Measurements from ENCODE around the gene PANK1.

The PANK1 gene

DNA sequence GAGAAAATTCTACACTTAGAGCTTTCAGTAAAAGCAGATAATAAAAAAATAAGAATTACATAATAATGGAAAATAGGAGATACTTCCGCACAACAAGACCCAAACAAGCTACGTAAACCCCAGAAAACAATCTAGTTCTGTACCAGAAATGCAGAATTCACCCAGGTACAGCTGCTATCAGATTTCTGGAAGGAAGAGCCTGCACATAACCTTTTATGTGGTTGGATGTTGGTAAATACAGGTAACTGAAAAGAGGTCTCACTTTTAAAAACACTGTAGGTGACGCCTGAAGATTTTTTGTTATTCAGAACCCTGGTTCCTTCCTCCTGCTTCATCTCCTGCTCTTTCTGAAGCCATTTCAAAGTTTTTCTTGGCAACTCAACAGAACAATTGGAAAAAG, 29.9 kb downstream of the PANK1 start:
- DNase-seq: no peak

DNA sequence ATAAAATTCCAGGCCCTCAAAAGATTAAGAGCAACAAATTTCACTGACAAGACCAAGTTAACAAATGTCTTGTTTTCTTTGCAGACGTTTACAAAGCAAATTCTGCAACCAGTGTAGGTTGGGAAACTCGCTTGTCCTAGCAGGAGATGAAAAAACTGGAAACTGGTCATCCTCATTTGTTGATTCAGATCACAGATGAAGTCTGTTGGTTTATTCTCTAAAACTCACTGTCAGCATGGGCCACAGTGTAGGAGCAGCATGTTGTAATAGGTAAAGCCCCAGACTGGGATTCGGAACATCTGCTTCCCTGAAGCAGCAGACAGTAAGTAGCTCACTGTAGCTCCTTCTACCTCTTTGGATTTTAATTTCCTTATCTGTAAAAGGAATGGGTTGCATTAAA, 31.5 kb downstream of the PANK1 start:
- DNase-seq: no peak

DNA sequence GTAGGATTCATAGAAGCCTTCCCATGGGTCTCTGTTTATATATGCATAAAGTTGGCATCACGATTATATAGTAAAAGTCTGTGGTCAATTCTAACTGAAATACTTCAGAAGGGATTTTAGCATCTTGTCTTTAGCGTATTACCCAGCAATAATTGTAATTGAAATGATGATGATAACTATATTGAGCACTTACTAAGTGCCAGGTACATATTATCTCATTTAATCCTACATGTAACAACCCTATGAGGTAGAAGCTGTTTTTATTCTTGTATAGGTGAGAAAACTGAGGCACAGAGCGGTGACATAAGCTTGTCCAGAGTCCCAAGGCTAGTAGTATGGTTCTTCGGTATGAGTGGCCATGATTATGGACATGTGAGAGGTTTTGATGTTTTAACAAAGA, 33.8 kb downstream of the PANK1 start:
- no peak for DNase-seq

DNA sequence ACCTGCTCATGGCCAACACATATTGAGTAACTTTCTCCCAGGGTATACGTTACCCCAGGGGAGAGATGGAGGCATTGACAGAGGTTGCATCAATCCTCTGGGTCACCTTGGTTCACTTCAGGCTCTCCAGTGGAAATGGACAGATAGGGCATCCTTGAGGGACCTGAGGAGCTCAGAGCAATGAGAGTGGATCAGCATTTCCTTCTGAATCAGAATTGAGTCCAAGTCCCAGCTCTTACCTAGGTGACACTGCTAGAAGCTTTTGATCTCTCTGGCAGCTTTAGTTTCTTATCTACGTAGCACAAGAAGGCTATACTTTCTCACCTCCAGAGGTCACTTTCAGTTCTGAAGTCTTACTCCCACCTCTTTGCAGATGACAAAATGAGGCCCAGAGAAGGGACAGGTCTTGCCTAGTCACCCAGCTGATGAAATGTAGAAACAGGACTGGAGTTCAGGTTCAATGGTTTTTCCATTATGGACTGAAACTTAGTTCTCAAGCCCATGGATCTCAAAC, 35.2 kb downstream of the PANK1 start:
- no peak for DNase-seq

DNA sequence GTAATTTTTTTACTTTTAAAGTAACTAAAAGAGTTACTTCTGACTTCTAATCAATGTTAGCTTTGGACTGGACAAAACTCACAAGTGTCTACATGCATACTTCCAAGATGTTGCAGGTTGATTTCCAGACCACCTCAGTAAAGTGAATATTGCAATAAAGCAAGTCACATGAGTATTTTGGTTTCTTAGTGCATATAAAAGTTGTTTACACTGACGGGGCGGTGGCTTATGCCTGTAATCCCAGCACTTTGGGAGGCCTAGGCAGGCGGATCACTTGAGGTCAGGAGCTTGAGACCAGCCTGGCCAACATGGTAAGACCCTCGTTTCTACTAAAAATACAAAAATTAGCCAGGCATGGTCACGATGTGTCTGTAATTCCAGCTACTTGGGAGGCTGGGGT, 40.8 kb downstream of the PANK1 start:
- DNase-seq: no peak

DNA sequence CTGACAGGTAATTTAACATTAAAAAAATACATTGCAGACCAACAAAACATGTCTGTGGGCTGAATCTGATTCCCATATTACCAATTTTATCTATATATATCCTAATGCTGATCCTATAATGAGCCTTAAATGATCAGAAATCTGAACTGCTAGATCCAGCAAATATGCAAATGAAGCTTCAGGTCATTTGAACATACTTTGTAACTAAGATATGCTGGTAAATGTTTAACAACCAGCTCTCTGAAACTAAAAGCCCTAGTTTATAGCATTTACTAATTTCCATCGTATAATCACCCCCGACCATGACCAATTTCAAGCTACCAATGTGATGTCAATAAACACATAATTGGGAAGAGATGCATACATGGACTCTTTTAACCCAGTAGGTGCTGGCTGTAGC, 42.1 kb downstream of the PANK1 start:
- DNase-seq: no peak

DNA sequence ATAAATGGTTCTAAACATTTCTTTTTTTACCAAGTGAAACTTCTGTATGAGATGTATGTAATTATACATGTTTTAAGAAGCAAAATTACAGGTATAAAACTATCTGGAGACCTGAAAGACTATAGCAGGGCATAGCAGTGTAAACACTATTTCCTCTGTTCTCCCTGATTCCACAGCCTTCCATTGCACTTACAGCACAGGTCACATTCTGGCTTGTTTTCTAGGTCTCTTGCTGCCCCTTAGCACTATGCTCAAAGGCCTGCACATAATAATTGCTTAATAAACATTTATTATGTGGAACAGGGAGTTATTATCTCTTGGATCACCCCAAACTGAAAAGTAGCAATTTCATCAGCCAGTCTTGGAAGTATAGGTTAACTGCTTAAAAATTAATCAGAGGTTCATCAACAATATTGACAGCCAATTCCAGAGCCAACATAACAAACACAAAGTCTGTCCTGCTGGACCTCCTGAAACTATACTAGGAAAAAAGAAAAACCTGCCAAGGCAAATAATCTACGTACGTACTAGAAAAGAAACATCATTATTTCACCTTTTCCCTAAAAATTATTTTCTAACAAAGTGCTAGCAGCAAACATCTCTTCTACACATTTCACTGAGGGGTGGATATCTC, 43.2 kb downstream of the PANK1 start:
- DNase-seq: no peak

DNA sequence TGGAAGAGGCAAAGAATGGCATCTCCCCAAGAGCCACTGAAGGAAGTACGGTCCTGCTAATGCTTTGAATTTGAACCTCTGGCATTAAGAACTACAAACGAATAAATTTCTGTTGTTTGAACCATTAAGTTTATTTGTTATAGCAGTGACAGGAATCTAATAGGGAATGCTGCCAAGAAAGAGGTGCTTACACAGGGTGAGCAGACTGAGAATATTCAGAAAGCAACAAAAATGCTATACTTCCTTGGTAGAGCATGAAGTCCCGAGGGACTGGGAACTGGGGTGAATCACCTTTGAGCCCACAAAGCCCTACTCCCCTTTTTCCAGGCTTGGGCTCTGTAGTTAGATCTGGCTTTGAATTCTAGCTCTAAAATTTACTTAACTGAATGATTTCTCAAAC, 45.0 kb downstream of the PANK1 start:
- no peak for DNase-seq

DNA sequence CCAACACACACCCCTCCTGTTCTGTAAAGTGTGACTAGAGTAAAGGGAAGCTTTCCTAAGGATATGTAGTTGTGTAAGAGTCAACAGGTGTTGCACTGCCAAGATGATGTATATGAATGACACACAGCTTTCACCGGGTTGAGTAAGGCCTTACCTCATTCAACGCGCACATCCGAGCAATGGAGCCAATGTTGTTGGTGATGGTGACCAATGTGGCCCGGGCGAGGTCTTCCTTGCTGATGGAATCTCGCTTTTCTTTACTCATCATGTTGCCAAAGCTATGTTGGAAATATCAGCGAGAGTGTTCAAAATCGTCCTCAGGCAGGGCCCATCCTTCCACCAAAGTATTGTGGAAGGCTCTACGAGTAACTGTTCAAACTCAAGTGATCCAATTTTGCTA, 52.0 kb downstream of the PANK1 start:
- no peak for DNase-seq

DNA sequence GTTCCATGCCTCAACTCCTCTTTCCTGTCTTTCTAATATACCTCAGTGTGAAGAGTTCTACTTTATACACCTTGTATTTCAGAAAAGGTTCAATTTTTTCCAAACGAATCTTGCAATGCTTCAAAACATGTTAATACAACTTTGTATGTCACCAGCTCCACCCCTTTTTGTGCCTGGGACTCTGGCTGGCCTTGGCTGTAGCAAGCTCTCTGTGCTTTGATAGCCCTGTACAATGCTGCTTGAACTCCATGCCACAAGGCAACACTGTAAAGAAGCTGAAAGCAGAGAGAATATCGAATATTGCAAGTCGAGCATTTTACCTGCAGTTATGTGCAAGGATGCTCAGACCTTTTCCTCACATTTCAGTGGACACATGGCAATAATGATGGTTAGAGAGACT, 52.5 kb downstream of the PANK1 start:
- DNase-seq: no peak

DNA sequence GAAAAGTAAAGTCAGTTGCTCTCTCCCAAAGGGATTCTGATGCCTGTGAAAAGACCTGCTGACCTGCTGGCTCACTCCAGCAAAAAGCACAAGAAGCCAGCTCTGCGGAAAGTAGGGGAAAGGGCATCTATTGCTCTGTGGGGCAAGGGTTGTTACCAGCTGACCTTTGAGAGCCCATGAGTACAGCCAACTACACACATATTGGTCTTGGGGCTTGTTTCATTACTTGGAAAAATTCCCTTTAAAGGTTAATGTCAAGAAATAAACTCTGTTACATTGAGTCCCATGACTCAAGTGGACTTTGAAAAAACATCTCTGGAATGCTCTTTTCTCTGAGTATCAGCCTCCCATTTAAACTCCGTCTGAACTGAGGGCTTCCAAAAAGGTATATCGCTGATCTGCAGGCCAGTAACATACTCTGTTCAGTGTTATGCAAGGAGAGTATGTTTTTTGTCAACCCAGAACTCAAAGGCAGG, 53.2 kb downstream of the PANK1 start:
- DNase-seq: no peak

DNA sequence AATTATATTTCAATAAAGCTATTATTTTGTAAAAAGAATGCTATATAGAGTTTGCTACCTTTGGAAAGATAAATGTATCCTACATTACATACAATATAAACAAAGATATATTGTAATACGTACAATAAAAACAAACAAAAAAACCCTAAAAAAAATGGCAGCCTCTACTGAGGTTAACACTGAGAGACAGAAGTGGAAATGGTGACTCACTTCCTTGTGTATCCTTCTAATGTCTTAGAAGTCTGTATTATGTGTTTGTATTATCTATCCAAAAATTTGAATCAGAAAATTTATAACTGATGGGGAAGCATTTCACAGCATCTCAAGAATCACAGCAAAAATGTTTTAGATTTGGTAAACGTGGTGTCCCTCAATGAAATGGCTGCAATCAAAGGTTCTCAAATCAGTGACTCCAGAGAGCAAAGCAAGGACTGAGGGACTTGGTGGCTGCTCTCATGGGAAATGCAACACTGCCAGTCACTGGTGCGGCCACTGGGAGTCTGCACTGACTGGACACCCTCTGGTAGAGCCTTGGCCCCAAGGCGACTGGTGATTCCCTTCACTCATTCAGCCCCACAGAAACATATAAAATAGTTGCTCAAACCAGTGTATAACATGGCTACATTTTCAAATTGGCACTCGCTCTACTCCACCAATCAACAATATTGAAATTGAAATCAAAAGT, 53.8 kb downstream of the PANK1 start:
- no peak for DNase-seq

DNA sequence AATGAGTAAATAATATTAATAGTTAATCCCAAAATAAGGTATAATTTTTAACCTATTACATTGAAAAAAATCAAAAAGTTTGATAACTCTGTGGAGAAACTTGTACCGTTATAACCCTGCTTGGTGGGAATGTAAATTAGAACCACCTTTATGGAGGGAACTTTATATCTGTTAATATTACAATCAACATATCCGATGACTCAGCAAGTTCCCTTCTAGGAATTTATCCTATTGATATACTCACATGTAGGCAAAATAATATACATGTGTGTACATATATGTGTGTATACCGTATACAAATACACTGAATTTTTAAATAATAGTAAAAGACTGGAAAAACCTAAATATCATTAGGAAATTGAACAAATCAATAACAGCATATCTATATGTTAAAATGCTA, 54.7 kb downstream of the PANK1 start:
- no peak for DNase-seq

DNA sequence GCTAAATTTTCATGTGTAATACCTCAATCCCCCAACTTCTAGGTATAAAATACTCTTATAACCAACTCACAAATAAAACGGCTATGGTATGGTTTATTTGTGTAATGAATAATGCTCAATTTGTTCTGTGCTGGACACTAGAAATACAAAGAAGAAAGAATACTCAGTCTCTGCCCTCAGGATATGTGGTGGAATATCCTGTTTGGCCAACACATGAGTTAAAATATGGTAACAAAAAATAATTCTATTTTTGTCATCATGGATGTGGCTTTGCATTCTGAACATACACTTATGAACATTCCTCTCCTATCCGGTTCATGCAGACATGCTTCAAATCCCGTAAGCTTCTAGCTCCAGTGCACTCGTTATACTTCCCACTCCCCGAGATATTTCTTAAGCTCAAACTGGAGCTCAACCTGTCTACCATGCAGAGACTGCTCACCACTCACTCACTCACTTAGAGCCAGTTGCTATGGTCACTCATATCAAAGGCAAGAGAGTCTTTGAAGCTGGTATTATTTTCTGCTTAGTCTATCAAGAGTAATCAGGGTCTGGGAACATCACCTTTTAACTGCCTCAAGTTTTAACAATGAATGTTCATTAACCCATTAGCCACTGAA, 55.8 kb downstream of the PANK1 start:
- no peak for DNase-seq

DNA sequence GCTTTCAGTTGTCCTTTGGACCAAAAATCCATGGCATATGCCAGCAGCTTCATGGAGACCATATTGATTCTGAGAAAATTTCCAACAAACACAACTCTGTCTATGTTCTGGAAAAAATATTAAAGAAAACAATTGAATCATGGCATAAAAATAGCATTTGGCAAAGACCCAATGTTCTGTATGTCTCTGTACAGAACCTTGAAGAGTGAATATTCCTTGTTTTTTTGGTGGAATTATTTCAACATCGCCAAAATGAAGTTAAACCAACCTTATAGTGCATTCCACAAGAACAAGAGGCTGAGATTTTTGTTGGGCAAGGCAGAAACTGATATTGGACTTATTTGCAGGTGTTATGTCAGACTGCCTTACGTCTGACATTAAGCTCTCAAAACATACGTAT, 56.4 kb downstream of the PANK1 start:
- DNase-seq: no peak

DNA sequence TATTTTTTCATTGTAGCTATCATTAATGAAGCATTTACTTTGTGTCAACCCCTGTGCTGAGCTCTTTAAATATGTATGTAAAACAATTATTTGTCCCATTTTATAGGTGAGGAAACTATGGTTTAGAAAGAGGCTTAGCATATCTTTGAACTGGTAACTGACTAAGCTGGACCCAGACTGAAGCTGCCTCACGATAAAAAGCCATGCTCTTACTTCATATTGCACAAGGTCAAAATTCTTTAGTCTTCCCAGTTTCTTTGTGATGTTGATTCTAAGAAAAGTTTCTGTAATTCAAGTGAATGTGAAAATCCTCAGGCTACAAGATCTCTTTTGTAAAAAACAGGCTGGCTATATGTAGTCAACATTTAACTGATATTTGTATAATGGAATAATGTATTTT, 63.0 kb downstream of the PANK1 start:
- DNase-seq: no peak

DNA sequence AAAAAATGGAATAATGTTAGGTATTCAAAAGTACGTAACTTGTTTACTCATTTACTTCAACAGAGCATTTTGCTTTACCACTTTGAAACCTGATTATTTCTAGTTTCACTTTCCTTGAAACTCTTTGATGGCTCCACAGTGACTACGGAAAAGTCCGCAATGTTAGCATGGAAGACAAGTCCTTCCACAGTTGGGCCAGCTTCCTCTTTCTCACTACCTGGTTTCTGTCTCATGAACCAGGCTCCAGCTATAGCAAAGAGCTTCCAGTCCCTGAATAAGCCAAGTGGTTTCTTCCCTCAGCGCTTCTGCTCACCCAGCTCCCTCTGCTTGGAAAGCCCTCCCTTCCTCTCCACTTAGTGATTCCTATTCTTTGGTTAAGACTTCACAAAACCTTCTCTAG, 64.8 kb downstream of the PANK1 start:
- no peak for DNase-seq

DNA sequence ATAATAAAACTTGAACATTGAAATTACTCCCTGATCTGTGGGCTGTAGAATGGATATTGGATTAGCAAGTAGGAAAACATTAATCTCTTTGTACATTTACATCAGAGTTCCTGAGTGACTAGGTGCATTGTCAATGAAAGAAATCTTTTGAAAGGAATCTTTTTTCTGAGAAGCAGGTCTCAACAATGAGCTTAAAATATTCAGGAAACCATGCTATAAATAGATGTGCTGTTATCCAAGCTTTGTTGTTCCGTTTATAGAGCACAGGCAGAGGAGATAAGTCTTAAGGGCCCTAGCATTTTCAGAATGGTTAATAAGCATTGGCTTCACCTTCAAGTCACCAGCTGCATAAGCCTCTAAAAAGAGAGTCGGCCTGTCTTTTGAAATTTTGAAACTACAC, 68.3 kb downstream of the PANK1 start:
- no peak for DNase-seq

DNA sequence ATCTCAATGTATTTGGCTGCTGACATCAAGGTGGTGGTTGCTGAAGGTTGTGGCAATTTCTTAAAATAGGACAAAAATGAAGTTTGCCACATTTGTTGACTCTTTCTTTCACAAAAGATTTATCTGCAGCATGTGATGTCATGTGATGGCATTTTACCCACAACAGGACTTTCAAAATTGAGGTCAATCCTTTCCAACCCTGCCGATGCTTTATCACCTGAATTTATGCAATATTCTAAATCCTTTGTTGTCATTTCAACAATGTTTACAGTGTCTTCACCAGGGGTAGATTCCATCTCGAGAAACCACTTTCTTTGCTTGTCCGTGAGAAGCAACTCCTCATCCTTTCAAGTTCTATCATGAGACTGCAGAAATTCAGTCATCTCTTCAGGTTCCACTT, 69.0 kb downstream of the PANK1 start:
- DNase-seq: no peak

DNA sequence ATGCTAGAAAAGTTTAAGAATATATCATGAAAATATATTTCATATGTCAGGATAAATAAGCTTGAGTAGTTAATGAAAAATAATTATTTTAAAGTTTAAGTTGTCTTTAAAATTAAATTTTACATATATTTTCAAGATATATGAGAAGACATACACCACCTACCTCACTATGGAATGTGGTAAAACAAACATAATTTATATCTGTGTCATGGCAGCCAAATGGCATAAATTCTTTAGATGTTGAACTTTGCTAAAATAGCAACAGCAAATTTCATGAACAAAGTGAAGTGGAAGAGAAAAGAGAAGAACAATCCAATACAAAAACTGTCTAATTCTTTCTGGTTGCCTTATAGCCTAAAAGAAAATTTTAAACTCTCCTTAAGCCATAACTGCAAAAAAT, 70.0 kb downstream of the PANK1 start:
- DNase-seq: no peak

DNA sequence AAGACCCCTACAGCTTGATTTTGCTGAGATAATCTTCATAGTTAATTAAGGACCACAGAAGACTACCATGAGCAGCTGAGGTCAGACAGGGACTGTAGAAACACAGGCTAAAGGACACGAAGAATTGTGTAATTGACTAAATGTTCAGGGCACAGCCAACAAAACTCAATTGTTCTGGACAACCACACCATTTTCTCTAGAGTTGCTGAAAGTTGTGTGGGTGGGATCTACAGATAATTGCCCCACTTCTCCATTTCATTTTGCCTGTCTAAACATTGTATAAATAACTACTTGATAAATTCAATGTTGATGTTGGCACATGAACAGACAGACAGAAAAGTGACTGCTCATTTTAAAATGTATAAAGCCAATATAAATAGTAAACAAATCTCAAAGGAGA, 70.7 kb downstream of the PANK1 start:
- no peak for DNase-seq

DNA sequence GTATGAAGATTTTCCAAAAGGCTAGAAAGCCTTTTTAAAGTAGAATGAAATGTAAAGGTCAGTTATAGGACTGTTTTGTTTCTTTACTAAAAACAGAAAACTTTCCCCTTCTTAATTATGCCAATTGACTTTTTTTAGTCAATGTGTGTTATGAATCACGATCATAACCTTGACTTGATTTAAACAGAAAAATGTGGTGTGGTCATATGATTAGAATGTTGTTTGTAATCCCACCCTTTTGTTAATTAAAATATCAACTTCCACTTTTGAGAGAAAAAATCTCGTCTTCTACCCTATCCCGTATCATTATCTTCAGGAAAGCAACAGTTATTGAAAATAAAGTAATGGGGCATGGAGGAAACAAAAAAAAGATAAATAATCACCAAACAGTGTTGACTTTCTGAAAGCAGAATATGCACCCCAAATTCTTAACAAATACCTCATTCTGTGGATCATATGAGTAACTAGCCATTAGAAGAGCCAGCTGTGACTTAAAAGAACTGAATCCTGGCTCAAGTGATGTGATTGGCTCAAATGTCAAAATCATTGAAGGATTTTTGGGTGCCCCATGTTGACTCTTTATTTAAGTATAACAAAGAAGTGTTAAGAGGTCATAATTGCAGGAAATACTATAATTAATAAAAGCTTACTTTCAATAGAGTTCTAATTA, 77.3 kb downstream of the PANK1 start:
- no peak for DNase-seq

DNA sequence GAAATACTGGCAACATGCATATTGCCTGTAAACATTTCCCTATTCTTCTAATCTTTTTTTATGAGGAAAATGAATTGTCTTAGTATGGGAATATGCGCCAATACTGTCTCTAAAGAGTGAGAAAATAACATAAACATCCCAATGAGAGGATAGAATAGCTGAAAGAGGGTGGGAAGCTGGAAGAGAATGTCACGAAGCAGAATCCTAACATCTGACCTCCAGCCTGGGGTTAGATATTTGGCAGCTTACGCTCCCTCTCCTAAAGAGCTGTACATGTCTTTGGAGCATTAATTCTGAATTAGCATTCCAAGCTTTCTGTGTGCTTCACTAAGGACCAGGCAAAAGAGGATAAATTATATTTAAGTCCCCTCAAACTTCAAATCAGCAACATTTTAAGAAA, 78.0 kb downstream of the PANK1 start:
- no peak for DNase-seq

All from activated T-cell treated with anti-CD3 and anti-CD28 coated beads, Interleukin-2, amount 50 U/mL, for 48 hours (primary cell).